MM.1S (cell line): Measurements from ENCODE around the gene ARHGEF25.

Experiments used
- DNase-seq: peaks from one replicate; pipeline ENCODE4 v3.0.0-alpha.2; 2015
- H2AFZ ChIP-seq: fragments of 300-600 bp; sonication (generic); 2 replicates; pipeline ENCODE4 v1.6.0; 2016; ENCODE audit warnings: antibody characterized with exemption, low read length
- H3F3A ChIP-seq: fragments of 300-600 bp; sonication (generic); 2 replicates; pipeline ENCODE4 v1.6.1; 2016; ENCODE audit warnings: mild to moderate bottlenecking, antibody characterized with exemption, low read length, moderate library complexity, mixed read lengths; ENCODE audit not compliant: insufficient read depth
- H3K27ac ChIP-seq: fragments of 300-600 bp; sonication (generic); 2 replicates; pipeline ENCODE4 v1.5.1; 2016; ENCODE audit warnings: mild to moderate bottlenecking, low read length
- H3K27me3 ChIP-seq: fragments of 300-600 bp; sonication (generic); replicated peaks from 2 replicates; pipeline ENCODE4 v1.6.0; 2016; ENCODE audit warnings: low read length; ENCODE audit not compliant: insufficient read depth
- H3K36me3 ChIP-seq: fragments of 300-600 bp; sonication (generic); replicated peaks from 2 replicates; pipeline ENCODE4 v1.6.1; 2016; ENCODE audit warnings: mild to moderate bottlenecking, low read length, mixed read lengths; ENCODE audit not compliant: insufficient read depth
- H3K4me1 ChIP-seq: fragments of 300-600 bp; sonication (generic); 2 replicates; pipeline ENCODE4 v1.6.1; 2016; ENCODE audit warnings: low read length, mixed read lengths
- H3K4me2 ChIP-seq: fragments of 300-600 bp; sonication (generic); 2 replicates; pipeline ENCODE4 v1.6.0; 2016; ENCODE audit warnings: low read depth, low read length
- H3K4me3 ChIP-seq: fragments of 300-600 bp; sonication (generic); 2 replicates; pipeline ENCODE4 v1.5.1; 2016; ENCODE audit warnings: low read length, mixed read lengths
- H3K79me2 ChIP-seq: fragments of 300-600 bp; sonication (generic); 2 replicates; pipeline ENCODE4 v1.6.1; 2016; ENCODE audit warnings: mixed run types, low read length, mixed read lengths
- H3K9ac ChIP-seq: fragments of 300-600 bp; sonication (generic); 2 replicates; pipeline ENCODE4 v1.6.1; 2016; ENCODE audit warnings: low read length, mixed read lengths
- H3K9me2 ChIP-seq: fragments of 300-600 bp; sonication (generic); replicated peaks from 2 replicates; pipeline ENCODE4 v1.6.1; 2016; ENCODE audit warnings: mild to moderate bottlenecking, low read length, mixed read lengths; ENCODE audit not compliant: insufficient read depth
- H3K9me3 ChIP-seq: fragments of 300-600 bp; sonication (generic); replicated peaks from 2 replicates; pipeline ENCODE4 v1.6.1; 2016; ENCODE audit warnings: mild to moderate bottlenecking, low read length, mixed read lengths; ENCODE audit not compliant: insufficient read depth
- H4K20me1 ChIP-seq: fragments of 300-600 bp; sonication (generic); 2 replicates; pipeline ENCODE4 v1.6.1; 2016; ENCODE audit warnings: mild to moderate bottlenecking, low read length, moderate library complexity, mixed read lengths; ENCODE audit not compliant: insufficient read depth
- CTCF ChIP-seq: fragments of 300-600 bp; sonication (generic); IDR thresholded peaks from 2 replicates; pipeline ENCODE4 v1.5.1; 2016; ENCODE audit warnings: antibody characterized with exemption, low read length, mixed read lengths
- EZH2 ChIP-seq: fragments of 300-600 bp; sonication (generic); optimal IDR thresholded peaks from 2 replicates; pipeline ENCODE3; 2017; ENCODE audit warnings: low read depth, mild to moderate bottlenecking, antibody characterized with exemption, low read length, mixed read lengths
- EZH2phosphoT487 ChIP-seq: fragments of 300-600 bp; sonication (generic); IDR thresholded peaks from 2 replicates; pipeline ENCODE4 v1.6.1; 2018; ENCODE audit warnings: antibody characterized with exemption, low read length

Gene ARHGEF25

GRCh38 chr12:57628280-57629191, 17.3 kb downstream of the ARHGEF25 start:
- Histone ChIP-seq H3K27ac (no peak overlapping the region), H3K36me3 (no peaks in the 10 kb centered on the region), H3K4me2 (no peak overlapping the region), H4K20me1 (no peaks in the 10 kb centered on the region), H3K79me2 (peaks cover 10% of the 10 kb centered on the region; the same call in 1 of the 2 replicates), H3K4me3 (no peak overlapping the region), H3K9me2 (no peaks in the 10 kb centered on the region), H3K9me3 (no peaks in the 10 kb centered on the region), H3K27me3 (0 out of 2 replicates have a peak, but pooled peaks cover 4% of the 10 kb centered on the region), H3K4me1 (peaks cover 4% of the 10 kb centered on the region; the same call in 1 of the 2 replicates), H3K9ac (no peak overlapping the region), H2AFZ (no peak overlapping the region), H3F3A (no peaks in the 10 kb centered on the region)
- no peak for TF ChIP-seq CTCF
- no peak for TF ChIP-seq EZH2
- no peak for TF ChIP-seq EZH2phosphoT487
- no peak for DNase-seq

GRCh38 chr12:57629897-57630471, 18.7 kb downstream of the ARHGEF25 start:
- peaks cover 10% of the 10 kb centered on the region; the same call in 1 of the 2 replicates for H3K79me2 ChIP-seq
- TF ChIP-seq EZH2phosphoT487, result no peak
- TF ChIP-seq CTCF, result no peak
- TF ChIP-seq EZH2, result no peak
- no peak overlapping the region for H3K4me2 ChIP-seq
- H4K20me1 ChIP-seq, result no peaks in the 10 kb centered on the region
- no peak overlapping the region for H2AFZ ChIP-seq
- H3K9me2 ChIP-seq, result no peaks in the 10 kb centered on the region
- no peaks in the 10 kb centered on the region for H3K27me3 ChIP-seq
- no peak overlapping the region for H3K4me3 ChIP-seq
- H3K9me3 ChIP-seq, result no peaks in the 10 kb centered on the region
- DNase-seq, result no peak
- no peaks in the 10 kb centered on the region for H3K36me3 ChIP-seq
- no peaks in the 10 kb centered on the region for H3F3A ChIP-seq
- peaks cover 11% of the 10 kb centered on the region; the same call in 1 of the 2 replicates for H3K4me1 ChIP-seq
- no peak overlapping the region for H3K27ac ChIP-seq
- no peak overlapping the region for H3K9ac ChIP-seq

- Histone ChIP-seq H3K27me3 (no peaks in the 10 kb centered on the region), H3K27ac (no peak overlapping the region), H3K9me3 (no peaks in the 10 kb centered on the region), H3K79me2 (peaks cover 10% of the 10 kb centered on the region; the same call in 1 of the 2 replicates), H3K4me3 (no peak overlapping the region), H4K20me1 (no peaks in the 10 kb centered on the region), H3K4me2 (no peak overlapping the region), H3K9me2 (no peaks in the 10 kb centered on the region), H3K36me3 (no peaks in the 10 kb centered on the region), H3F3A (no peaks in the 10 kb centered on the region), H3K9ac (no peak overlapping the region), H3K4me1 (peaks cover 11% of the 10 kb centered on the region; the same call in 1 of the 2 replicates), H2AFZ (no peak overlapping the region)
- DNase-seq, result no peak
- no peak for TF ChIP-seq EZH2phosphoT487
Measured at GRCh38 chr12:57630891-57631433, 19.7 kb downstream of the ARHGEF25 start.
